BE2C (cell line): ENCODE data around the gene DDX54.

Experiments
- DNase-seq: peaks from one replicate; pipeline ENCODE4 v3.0.0-alpha.2; 2020
- H3K27me3 ChIP-seq: fragments of 250-450 bp; sonication (Bioruptor Pico); 2 replicates; pipeline ENCODE4 v1.5.1; 2020; ENCODE audit warnings: mild to moderate bottlenecking
- H3K36me3 ChIP-seq: fragments of 250-450 bp; sonication (Bioruptor Pico); 2 replicates; pipeline ENCODE4 v1.5.1; 2020; ENCODE audit warnings: mild to moderate bottlenecking
- H3K4me1 ChIP-seq: fragments of 250-450 bp; sonication (Bioruptor Pico); 2 replicates; pipeline ENCODE4 v1.5.1; 2020
- H3K4me3 ChIP-seq: 2 replicates; pipeline ENCODE4 v1.5.1; 2011; ENCODE audit warnings: low read depth, low read length
- H3K9me3 ChIP-seq: fragments of 250-450 bp; sonication (Bioruptor Pico); 2 replicates; pipeline ENCODE4 v1.5.1; 2020
- CTCF ChIP-seq: IDR thresholded peaks from 2 replicates; pipeline ENCODE4 v1.5.1; 2012; ENCODE audit warnings: mild to moderate bottlenecking, low read depth, low read length

The DDX54 gene

GRCh38 chr12:113191227-113191626 is 5.9 kb upstream of the DDX54 start:
- Histone ChIP-seq H3K9me3 (no peaks in the 10 kb centered on the region), H3K36me3 (peaks cover 29% of the 10 kb centered on the region), H3K4me3 (peak overlapping the region; percentile 11; the same call in 1 of the 2 replicates), H3K27me3 (no peaks in the 10 kb centered on the region), H3K4me1 (peaks cover 11% of the 10 kb centered on the region)
- DNase-seq: peak; percentile 25
- no peak for TF ChIP-seq CTCF

GRCh38 chr12:113190761-113191160 is 5.5 kb upstream of the DDX54 start:
- H3K27me3 ChIP-seq: no peaks in the 10 kb centered on the region
- peak; percentile 87 for DNase-seq
- H3K4me1 ChIP-seq: peaks cover 11% of the 10 kb centered on the region
- H3K36me3 ChIP-seq: peaks cover 29% of the 10 kb centered on the region
- no peak for TF ChIP-seq CTCF
- peak overlapping the region; percentile 11; the same call in 1 of the 2 replicates for H3K4me3 ChIP-seq
- H3K9me3 ChIP-seq: no peaks in the 10 kb centered on the region

DNA sequence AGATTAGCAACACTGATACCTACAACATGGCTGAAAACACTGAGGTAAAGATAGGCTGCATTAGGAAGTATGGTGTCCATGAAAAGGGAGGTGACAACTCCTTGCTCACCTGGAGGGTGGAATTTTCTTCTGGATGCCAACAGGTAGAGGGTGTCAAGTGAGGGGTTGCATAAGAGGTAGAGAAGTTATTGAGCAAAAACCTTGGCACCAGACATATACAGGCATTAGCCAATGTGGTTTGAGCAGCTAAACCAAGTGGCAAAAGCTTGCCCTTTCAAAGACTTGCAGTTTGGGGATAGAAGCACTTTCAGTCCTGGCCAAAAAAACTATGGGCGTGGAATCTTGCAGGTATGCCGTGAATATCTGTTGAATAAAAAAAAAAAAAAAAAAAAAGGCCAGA is 4.1 kb upstream of the DDX54 start:
- Histone ChIP-seq H3K4me1 (peaks cover 11% of the 10 kb centered on the region), H3K36me3 (peaks cover 32% of the 10 kb centered on the region), H3K27me3 (no peaks in the 10 kb centered on the region), H3K9me3 (no peaks in the 10 kb centered on the region), H3K4me3 (no peak overlapping the region)
- DNase-seq: no peak
- no peak for TF ChIP-seq CTCF

DNA sequence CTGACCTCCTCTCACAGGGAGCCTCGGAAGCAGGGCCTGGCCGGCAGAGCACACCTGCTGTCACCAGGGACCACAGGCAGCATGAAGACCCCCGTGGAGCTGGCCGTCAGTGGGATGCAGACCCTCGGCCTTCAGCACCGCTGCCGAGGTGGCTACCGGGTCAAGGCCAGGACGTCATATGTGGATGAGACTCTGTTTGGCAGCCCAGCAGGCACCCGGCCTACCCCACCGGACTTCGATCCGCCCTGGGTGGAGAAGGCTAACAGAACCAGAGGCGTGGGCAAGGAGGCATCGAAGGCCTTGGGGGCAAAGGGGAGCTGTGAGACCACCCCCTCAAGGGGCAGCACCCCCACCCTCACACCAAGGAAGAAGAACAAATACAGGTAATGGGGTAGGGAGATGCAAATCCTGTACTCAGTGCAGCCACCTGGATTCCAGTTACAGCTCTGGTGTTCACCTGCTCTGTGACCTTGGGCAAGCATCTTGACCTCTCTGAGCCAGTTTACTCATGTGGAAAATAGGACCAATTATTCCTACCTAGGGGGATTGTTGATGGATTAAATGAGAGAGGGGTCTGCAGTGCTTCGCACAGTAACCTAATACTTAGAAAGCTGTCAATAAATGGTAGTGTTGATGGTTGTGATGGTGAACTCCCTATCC is 1.5 kb upstream of the DDX54 start:
- TF ChIP-seq CTCF: no peak
- no peak for DNase-seq
- H3K9me3 ChIP-seq: no peaks in the 10 kb centered on the region
- peaks cover 28% of the 10 kb centered on the region for H3K36me3 ChIP-seq
- H3K4me3 ChIP-seq: peak overlapping the region; percentile 91
- H3K4me1 ChIP-seq: peaks cover 11% of the 10 kb centered on the region
- no peaks in the 10 kb centered on the region for H3K27me3 ChIP-seq

DNA sequence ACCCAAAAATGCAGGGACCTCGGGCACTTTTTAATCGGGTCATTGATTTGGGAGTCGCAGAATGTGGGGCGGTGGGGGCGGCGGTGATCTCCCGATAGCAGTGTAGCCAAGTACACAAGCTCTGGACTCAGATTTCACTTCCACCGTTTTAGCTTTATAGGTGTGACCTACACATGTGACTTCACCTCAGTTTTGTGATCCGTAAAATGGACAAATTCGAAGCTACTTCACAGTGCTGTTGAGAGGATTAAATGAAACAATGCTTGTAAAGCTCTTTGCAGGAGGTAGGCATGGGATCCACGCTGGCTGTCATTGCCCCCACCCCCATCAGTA is 721 bp upstream of the DDX54 start:
- peaks cover 6% of the 10 kb centered on the region for H3K4me1 ChIP-seq
- H3K4me3 ChIP-seq: peak overlapping the region; percentile 91
- no peak for DNase-seq
- no peak for TF ChIP-seq CTCF
- no peaks in the 10 kb centered on the region for H3K27me3 ChIP-seq
- H3K9me3 ChIP-seq: no peaks in the 10 kb centered on the region
- peaks cover 22% of the 10 kb centered on the region for H3K36me3 ChIP-seq

- DNase-seq: peak; percentile 91
- Histone ChIP-seq H3K27me3 (no peaks in the 10 kb centered on the region), H3K36me3 (peaks cover 27% of the 10 kb centered on the region)
Measured at GRCh38 chr12:113184900-113185179, 438 bp downstream of the DDX54 start.

More at GRCh38 chr12:113184900-113185179, 438 bp downstream of the DDX54 start:
- Histone ChIP-seq H3K9me3 (no peaks in the 10 kb centered on the region), H3K4me3 (peak overlapping the region; percentile 91), H3K4me1 (peaks cover 5% of the 10 kb centered on the region; the same call in 1 of the 2 replicates)
- no peak for TF ChIP-seq CTCF
